ENCODE results near the gene NEXN.

DNA sequence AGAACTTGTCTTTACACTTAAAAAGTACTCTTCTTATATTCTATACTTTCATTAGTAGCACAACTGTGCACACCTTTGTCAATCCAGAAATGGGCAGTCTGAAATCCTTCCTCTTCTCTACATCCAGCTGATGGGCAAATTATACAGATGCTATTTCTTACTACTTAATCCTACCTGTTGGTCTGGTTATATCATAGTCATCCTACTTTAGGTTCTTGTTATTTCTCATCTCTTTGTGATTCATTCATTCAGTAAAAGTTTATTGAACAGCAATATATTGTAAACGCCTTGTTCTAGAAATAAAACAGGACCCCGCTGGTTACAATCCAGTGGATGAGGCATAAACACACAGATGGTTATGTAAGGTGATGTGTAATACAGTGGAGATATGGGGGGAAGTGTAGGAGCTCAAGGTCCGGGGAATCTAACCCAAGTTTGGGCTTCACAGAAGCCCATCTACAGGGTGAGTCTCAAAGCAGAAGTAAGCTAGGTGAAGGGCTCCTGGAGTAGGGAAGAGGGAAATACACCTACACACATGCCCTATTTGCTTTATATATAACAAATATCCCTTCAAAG, 102.3 kb downstream of the NEXN start:
- TF ChIP-seq, protein P1, sequence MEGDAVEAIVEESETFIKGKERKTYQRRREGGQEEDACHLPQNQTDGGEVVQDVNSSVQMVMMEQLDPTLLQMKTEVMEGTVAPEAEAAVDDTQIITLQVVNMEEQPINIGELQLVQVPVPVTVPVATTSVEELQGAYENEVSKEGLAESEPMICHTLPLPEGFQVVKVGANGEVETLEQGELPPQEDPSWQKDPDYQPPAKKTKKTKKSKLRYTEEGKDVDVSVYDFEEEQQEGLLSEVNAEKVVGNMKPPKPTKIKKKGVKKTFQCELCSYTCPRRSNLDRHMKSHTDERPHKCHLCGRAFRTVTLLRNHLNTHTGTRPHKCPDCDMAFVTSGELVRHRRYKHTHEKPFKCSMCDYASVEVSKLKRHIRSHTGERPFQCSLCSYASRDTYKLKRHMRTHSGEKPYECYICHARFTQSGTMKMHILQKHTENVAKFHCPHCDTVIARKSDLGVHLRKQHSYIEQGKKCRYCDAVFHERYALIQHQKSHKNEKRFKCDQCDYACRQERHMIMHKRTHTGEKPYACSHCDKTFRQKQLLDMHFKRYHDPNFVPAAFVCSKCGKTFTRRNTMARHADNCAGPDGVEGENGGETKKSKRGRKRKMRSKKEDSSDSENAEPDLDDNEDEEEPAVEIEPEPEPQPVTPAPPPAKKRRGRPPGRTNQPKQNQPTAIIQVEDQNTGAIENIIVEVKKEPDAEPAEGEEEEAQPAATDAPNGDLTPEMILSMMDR (IDR thresholded peaks at IDR 0.05) = no peak
- no peak for TF ChIP-seq POLR2A (IDR thresholded peaks at IDR 0.05)
